GM12892 (cell line): ENCODE results near the gene MOGAT1.

ENCODE experiments used
- POLR2A ChIP-seq: IDR thresholded peaks from 2 replicates; pipeline ENCODE4 v1.6.1; 2011; ENCODE audit warnings: low read depth, low read length, control low read depth
- POLR2AphosphoS5 ChIP-seq: IDR thresholded peaks from 2 replicates; pipeline ENCODE4 v1.6.1; 2011; ENCODE audit warnings: low read depth, low read length, control low read depth
- TAF1 ChIP-seq: IDR thresholded peaks from 2 replicates; pipeline ENCODE4 v1.6.1; 2011; ENCODE audit warnings: low read depth, mild to moderate bottlenecking, control low read depth, low read length, borderline replicate concordance

DNA sequence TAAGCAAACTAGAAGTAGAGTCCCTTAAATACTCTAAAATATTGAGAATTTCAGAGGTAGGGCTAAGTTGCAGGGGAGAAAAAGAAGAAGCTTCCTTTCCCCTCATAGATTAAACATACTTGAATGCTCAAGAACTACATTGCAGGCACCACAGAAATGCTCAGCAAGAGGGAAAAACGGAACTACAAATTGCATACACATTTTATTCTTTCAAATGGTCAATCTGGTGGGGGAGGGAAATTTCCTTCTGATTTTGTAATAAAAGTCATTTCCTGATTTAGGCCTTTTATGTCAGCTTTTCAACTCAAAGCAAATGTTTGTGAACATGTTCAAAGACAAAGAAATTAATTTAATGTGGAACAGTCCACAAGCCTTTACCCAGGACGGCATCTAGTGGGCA is 48.5 kb upstream of the MOGAT1 start:
- TF ChIP-seq TAF1 (no peak), POLR2A (no peak), POLR2AphosphoS5 (no peak)
